Stimulated activated CD8-positive, alpha-beta memory T cell treated with anti-CD3 and anti-CD28 coated beads, Interleukin-7, amount 100 ng/mL, for 4 hours (primary cell): Measurements from ENCODE around the gene NEU4.

Experiments
- DNase-seq, 2 donors: peaks; one replicate each; pipeline ENCODE4 v3.0.0-alpha.2; 2020; ENCODE audit warnings: low read depth in 2 of 2

The NEU4 gene

DNA sequence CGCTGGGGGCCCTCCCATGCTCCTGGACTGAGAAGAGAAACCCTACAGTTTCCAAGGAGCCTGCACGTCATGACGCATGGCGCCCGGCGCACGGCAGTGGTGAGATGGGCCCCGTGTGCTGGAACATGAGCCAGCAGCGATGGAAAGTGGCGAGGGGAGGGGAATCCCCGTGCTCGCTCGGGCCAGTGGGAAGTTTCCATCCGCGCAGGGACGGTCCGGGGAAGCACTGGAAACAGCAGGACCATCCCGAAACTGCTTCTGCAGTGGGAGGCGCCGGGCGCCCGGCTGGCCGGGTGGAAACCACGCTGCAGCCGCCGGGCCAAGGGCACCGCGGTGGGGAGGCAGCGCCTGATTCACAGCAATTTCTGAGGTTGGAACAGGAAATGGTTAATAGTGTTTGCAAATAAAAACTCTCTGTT lies 54.6 kb downstream of the NEU4 start:
- DNase-seq: peak; percentile 35 to 52

DNA sequence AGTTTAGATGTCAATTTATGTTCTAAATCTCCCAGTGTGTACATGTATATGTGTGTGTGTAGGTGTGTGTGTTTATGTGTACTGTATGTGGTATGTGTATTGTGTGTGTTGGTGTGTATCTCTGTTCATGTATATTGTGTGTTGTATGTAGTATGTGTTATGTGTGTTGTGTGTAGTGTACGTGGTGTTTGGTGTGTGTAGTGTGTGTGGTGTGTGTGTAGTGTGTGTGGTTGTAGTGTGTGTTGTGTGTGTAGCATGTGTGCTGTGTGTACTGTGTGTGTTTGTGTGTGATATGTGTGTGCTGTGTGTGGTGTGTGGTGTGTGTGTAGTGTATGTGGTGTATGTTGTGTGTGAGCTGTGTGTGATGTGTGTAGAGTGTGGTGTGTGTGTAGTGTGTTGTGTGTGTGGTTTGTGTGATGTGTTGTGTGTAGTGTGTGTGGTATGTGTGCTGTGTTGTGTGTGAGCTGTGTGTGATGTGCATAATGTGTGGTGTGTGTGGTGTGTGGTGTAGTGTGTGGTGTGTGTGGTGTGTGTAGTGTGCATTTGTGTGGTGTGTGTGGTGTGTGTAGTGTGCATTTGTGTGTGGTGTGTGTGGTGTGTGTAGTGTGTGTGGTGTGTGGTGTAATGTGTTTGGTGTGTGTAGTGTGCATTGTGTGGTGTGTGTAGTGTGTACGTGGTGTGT lies 55.3 kb downstream of the NEU4 start:
- DNase-seq: no peak

DNA sequence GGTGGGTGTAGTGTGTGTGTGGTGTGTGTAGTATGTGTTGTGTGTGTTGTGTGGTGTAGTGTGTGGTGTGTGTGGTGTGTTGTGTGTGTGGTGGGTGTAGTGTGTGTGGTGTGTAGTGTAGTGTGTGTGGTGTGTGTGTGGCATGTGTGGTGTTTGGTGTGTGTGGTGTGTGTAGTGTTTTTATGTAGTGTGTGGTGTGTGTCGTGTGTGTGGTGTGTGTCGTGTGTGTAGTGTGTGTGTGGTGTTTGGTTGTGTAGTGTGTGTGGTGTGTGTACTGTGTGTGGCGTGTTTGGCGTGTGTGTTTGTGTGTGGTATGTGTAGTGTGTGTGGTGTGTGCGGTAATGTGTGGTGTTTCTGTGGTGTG lies 55.8 kb downstream of the NEU4 start:
- no peak for DNase-seq

DNA sequence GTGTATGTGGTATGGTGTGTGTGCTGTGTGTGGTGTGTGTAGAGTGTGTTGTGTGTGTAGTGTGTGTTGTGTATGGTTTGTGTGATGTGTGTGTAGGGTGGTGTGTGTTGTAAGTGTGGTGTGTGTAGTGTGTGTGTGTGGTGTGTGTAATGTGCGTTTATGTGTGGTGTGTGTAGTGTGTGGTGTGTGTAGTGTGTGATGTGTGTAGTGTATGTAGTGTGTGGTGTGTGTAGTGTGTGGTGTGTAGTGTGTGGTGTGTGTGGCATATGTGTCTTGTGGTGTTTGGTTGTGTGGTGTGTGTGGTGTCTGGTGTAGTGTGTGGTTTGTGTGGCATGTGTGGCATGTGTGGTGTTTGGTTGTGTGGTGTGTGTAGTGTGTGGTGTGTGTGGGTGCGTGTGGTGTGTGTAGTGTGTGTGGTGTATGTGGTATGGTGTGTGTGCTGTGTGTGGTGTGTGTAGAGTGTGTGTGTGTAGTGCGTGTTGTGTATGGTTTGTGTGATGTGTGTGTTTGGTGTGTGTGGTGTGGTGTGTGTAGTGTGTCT lies 56.5 kb downstream of the NEU4 start:
- no peak for DNase-seq

DNA sequence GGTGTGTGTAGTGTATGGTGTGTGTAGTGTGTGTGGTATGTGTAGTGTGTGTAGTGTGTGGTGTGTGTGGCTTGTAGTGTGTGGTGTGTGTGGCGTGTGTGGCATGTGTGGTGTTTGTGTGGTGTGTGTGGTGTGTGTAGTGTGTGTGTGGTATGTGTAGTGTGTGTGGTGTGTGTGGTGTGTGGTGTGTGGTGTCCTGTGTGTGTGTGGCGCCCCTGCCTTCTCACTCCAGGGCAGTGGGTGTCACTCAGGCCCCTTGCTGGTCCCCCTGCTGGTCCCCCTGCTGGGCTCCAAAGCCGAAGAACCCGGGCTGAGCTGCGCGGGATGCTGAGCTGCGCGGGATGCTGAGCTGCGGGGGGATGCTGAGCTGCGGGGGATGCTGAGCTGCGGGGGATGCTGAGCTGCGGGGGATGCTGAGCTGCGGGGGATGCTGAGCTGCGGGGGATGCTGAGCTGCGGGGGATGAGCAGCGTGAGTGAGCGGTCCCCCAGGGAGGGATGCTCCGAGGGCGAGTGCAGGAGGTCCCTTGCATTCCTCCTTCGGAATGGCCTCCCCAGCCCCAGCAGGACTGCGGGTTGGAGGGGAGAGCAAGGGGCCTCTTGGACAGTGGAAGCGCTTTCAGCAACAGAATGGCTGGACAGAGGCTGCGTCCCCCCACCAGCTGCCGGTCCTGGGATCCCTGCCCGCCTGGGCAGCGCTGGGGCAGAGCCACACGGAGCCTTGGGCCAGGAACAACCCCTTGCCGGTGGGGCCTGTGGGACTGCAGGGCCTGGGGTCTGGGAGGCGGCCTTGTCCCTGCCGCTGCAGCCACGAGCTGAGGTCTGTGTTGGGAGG lies 57.2 kb downstream of the NEU4 start:
- no peak for DNase-seq
